ENCODE measurements around the gene GPD1L. TPM values are rescaled to one million over a fixed set of nuclear protein-coding genes. Genes with fewer than 3 reads are reported as not detected.

GPD1L gene
- polyA plus RNA-seq, 10 donors = 24.9 to 48.8 (median 39.9) TPM

DNA sequence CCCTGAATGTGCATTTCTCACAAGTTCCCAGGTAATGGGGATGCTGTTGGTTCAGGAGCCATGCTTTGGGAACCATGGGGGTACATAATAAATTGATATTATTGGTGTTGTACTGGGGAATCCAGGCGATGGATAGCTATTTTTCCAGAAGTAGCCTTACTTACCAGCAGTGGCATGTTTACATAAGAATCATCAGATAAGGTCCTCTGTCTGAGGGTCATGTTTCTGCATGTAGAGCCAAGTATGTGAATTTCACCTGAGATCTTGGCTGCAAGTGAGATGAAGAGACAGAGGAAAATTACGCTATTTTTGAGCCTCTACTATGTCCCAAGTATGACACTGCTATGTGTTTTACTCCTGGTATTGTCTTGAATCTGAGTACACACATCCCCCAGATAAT, 26.3 kb downstream of the GPD1L start:
- DNase-seq = no peak

DNA sequence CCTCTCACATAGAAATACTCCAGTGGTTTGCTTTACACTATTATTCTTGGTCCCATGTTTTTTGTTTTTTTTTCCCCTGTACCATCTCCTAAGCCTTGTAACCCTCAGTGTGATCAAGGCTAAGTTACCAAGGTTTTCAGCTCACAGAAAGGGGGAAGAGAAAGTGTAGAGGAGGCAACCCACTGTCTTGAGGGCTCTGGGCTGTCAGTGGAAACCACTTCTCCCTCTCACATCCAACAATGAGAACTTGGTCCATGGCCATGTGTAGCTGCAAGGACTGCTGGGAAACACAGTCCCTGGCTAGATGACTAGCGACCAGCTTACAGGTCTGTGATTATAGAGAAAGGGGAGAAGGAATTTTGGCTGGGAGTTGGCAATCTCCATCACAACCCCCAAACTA, 30.3 kb downstream of the GPD1L start:
- DNase-seq = no peak

DNA sequence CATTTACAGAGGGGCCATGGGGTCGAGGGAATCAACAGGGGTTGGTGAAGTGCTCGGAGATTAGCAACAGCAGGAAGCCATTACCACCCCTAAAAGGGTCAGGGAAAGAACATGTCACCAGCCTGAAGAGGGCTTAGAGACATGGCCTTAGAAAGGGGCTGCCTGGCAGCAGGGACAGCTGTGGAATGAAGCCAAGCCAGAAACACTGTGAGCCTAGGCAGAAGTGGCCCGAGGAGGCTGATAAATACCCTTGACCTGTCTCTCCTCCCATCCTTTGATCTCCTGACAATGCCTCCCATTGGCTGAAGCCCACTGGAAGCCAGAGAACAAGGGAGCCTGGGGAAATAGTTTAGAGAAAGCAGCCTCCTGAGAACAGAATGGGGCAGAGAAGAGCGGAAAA, 31.4 kb downstream of the GPD1L start:
- no peak for DNase-seq

DNA sequence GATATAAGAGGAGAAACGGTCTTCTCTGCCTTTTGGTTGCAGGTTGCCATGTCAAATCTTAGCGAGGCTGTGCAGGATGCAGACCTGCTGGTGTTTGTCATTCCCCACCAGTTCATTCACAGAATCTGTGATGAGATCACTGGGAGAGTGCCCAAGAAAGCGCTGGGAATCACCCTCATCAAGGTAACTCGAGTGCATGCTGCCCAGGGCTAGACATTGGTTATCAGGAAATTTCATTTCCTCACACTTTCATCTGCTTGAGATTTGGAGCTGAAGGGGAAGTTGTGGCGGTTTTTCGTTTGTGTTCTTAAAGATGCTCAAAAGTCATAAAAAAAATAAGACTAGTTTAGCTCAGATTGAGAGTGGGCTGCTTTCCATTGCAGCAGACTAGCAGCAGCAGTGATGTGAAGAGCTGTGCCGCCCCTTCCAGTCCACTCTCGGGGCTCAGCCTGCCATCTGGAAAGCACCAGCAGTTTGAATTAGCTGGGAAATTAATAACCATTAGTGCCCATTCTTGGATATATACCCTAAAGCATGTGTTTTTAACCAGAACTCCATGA, 32.2 kb downstream of the GPD1L start:
- DNase-seq = no peak

DNA sequence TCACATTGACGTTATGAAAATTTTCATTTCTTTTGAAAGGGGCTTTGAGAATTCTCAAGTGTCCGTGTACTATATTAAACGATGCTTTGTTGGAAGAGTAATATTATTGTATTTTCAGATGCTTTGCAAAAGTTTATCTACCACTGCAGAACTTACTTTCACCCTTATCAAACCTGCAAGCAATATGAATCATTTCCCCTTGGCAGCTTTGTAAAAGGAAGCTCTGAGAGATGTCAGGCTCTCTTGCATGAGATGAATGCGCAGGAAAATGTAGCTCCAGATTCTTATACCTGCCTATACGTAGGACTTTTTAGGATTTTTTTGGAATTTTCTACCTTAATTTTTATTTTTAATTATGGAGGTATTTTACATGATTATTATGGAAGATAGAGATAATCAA, 34.5 kb downstream of the GPD1L start:
- DNase-seq = no peak

DNA sequence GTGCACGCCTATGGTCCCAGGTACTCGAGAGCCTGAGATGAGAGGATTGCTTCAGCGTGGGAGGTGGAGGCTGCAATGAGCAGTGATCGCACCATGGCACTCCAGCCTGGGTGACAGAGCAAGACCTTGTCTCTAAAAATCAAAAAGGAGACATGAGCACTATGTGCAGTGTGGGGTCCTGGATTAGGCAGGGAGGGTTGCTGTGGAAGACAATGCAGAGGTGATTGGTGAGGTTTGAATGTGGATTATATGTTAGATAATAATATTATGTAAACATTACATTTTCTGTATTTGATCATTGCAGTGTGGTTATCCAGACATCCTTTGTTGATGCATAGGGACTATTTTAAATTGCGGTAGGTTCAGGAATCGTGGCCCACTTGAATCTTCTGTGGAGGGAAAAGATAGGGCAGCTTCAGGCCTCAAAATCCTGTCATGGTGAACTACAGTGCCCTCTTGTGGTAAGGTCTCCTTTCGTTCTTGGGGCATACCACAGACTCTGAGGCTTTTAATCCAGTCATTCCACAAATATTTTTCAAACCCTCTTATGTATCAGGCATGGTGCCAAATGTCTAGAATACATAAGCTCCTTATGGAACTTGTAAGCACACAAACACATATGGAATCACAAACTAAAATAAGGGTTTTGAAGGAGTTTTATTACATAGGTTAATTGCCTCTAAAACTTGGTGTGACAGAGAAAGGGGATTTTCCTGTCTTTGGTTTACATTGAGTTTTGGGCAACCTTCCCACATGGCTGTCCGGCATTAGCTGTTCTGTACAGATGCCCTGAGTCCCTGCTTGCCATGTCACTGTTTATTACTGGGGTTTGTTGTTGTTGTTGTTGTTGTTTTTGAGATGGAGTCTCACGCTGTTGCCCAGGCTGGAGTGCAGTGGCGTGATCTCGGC, 37.7 kb downstream of the GPD1L start:
- peak; percentile 77 to 92 (median 85) for DNase-seq

DNA sequence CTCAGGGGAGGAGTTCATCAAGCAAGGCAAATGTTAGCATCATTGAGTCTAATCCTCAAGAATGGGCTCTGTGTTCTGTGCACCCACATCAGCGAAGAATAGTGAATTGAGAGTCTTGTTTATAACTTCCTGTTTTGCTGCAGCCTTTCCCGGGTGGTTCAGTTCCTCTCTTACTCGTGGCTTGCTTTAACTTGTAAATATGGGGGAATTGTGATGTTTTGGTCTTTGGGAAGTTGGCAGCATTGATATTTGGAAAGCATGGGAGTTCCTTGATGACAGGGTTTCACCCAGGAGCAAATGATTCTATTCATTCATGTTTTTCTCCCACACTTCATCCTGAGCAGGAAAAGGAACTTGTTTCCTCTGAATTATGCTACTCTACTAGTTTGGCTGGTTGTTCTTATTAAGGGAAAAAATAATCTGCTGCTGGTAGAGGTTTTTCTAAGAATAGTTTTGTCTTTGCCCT, 40.4 kb downstream of the GPD1L start:
- peak in 1 of 3 donors; percentile 22 for DNase-seq

DNA sequence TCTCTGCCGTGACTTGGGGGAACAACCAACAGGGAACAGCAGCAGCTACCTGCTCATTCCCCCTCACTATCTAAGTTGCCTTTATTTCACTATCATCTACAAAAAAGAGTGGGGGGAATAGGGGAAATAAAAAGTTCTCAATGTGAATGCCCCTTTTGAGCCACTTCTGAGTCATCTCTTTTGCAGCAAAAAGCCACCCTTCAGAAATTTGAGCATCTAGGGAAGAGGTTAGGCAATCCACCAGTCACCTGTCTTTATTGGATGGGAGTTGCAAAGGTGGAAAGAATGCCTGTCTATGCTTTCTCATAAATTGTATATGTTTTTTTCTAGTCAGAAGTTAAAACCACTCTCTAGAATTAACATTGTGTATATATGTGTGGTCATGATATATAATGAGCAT, 41.1 kb downstream of the GPD1L start:
- no peak for DNase-seq

DNA sequence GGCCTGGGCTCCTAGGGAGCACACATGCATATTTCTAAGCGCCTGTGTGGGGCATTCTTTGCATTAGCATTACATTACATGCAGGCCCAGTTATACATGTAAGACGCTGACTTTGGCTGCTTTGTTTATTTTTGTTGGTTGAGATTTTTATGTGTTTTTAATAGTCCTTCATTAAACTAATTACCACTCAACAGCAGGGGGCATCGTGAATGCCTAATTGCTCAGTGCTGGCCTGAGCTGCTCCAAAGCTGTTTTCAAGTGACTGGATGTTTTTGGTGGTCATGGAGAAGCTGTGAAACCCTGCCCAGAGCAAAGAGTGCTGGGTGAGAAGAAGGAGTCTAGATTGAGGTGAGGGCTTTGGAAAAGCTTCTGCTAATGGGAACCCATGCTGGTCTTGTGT, 41.5 kb downstream of the GPD1L start:
- no peak for DNase-seq

DNA sequence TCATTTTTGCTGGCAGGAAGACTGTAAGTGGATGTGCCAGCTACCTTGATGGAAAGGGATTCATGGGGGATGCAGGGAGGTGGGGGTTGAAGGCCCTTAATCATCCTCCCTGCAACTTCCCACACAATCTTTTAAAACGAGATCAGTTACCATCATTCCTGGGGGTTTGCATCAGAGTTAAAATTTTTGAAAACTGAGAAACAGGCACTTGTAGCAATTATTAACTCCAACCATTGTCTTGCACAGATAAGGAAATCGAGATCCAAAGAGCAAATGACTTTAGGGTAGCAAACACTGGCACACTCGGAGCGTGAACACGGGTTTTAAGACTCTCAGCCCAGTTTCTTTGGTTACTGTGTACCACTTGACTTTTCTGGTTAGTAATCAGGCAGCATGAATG, 41.9 kb downstream of the GPD1L start:
- DNase-seq = no peak

DNA sequence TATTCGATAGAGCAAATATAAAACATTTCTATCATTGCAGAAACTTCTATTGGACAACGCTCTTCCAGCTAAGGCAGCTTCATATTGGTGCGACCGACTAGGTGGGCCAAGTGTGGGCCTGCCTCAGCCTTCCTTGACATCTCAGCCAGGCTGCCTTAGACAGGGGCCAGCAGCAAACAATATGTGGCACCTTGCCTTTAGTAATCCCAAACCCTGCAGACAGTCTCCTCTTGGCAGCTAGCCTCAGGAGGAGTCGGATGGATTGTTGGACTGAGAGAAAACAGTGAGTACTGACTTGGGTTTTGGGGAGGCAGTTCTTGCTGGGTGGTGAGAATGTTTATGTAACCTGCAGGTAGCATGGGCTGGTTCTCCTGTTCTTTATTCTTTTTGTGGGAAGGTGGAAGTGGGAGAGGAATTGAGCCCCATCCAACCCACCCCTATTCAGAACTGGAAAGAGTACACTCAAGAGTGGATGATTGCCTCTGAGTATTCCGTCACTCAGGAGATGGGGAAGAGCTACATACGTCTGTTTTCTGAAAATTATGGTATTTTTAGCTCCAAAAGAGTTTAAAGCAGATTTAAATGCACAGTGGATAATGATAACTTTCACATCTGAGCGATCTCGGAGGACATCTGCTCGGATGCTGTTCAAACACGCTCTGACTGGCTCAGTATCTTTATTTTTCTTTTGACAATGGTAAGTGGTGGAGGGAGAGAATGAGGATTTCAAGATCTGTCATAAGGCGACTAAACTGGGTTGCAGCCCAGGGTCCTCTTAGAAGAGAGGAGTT, 47.2 kb downstream of the GPD1L start:
- DNase-seq = no peak

DNA sequence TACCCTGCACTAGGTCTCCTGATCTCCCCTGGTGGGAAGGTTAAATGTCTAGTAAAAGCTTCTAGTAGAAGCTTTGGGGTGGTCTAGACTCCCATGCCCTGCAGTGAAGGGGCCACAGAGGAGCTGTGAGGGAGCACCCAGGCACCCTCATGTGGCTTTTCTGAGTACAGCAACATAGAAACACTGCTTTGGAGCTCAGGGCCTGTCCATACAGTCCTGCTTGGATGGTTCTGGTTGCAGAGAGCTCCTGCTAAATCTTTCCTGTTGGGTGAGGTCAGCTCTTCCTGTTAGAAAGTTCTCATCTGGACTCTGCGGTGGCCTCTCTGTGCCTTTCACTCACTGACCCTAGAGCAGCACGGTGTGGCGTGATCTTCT, 47.8 kb downstream of the GPD1L start:
- no peak for DNase-seq

DNA sequence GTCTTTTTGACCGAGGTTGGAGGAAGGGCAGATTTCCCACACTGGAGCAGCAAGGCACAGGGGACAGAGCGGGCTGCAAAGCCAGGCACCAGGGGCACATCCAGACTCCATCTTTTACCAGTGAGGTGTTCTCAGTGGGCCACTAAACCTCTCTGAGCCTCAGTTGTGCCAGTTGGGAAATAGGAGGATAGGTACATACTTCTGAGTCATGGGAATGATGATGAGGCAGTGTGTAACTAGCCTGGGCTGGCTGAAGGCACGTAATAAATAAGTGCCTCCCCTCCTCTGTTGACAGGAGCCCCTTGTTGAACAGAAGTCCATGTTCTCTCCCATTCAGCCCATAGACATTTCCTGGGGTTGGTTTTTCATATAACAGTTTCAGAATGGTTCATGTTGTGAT, 48.7 kb downstream of the GPD1L start:
- no peak for DNase-seq

DNA sequence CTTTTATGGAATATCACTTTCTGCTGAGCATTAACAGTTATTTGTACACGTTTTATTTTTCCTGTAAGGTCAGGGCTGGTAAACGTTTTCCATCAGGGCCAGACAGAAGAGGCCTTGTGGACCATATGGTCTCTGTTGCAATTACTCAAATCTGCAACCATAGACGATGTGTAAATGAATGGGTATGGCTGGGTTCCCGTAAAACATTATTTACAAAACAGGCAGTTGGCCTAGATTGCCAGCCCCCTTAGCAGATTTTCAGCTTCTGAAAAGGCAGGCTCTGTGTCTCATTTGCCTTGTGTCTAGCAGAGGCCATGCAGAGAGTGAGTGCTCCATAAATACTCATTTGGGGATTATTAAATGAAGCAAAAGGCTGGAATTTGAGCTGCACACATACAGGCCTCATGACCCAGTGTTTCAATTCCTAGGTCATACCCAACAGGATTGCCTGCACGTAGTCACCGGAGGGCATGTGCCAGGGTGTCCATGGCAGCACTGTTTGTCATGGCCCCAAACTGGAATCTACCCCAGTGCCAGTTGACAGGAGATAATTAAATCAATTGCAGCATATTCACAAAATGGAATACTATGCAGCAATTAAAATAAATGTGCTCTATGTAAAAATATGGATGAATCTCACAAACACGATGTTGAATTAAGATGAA, 51.3 kb downstream of the GPD1L start:
- no peak for DNase-seq

DNA sequence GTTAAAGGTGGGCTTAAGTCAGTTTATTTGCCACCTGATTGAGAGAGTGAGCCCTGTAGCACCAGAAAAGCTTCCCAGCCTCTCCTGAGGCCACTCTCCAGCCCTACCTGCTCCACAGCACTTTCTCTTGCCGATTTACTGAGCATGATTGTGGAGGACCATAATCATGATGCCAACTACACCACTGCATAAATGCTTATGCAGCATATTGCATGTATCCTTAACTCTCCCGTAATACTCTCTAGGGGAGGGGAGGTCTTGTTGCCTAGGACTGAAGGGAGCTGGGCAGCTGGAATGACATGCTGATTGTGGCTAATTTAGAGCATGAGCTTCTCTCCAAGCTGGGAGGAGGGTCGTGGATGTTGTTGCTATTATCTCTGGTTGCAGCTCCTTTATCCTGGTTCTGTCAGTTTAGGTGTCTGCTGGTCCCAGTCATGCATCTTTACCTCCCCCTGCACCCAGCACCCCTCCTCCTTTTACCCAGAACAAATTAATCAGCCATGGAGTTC, 54.3 kb downstream of the GPD1L start:
- no peak for DNase-seq

DNA sequence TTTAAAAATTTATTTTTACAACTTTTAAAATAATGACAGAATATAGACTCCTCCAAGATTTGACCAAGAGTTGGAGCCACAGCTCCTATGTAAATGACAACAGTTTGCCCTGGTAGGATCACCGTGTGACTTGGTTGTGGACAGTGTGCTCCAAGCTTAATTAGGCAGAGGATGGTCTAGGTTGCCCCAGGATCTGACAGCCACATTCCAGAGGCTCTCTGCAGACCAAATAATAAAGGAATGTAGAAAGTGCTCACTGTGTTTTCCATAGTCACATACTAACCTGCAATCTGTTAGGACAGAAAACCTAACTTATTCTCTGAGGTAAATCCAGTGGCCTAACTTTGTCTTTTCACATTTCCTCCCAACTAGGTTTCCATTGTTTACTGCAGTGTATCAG, 59.0 kb downstream of the GPD1L start:
- no peak for DNase-seq

DNA sequence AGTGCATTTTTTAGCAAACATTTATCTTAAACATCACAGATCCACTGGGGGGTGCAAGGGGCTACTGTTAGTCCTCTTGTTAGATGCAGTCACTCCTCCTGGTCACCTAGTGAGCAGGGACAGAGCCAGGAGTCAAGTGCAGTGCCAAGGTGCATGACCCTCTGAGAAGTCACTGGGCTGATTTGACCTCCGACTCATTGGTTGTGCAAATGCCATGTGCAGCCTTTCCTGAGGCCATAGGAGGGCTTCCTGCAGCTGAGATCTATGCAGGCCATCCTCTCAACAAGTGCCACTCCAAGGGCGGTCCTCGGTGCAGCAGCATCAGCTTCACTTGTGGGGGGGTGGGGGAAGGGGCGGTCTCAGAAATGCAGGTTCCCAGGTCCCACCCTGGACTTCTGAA, 60.2 kb downstream of the GPD1L start:
- DNase-seq = no peak

DNA sequence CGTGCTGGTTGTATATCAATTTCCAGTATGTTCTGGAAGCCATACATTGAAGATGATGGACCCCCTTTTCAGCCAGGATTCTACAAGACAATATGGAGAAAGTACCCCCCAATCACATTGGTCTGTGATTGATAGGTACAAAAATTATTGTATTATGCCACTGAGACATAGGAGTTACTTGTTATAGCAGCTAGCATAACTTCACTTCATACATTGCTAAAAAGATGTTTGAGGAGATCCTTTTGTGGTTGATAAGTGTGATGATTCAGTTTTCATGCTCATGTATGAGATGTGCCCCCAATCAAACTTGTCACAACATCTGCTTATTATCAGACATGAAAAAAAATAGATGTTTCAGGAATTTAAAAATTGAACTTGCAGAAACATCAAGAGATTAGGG, 66.0 kb downstream of the GPD1L start:
- DNase-seq = no peak

DNA sequence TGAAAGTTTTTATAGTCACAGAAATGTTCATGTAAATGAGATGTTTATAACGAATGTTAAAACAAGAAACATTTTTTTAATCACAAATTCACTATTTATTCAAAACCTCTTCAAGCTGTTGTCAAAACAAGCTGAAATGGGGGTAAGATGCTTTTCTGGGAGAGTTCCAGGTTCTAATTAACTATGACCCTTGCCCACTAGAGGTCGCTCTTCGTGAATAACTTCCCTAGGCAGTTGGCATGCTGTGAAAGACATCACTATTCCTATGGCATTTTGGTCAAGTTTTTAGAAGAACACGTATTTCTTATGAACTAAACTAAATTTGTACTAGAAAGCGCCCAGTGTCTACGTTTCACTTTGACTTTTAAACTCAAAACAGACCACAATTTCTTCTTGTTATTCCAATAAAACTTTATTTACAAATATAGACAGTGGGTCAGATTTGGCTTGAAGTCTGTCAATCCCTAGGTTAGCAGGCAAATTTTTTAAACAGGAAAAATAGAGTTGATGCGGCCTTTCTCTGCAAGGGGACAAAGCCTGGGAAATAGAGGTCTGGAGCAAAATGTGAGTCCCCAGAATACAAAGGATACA, 69.3 kb downstream of the GPD1L start:
- DNase-seq = peak; percentile 22 to 33 (median 23)

DNA sequence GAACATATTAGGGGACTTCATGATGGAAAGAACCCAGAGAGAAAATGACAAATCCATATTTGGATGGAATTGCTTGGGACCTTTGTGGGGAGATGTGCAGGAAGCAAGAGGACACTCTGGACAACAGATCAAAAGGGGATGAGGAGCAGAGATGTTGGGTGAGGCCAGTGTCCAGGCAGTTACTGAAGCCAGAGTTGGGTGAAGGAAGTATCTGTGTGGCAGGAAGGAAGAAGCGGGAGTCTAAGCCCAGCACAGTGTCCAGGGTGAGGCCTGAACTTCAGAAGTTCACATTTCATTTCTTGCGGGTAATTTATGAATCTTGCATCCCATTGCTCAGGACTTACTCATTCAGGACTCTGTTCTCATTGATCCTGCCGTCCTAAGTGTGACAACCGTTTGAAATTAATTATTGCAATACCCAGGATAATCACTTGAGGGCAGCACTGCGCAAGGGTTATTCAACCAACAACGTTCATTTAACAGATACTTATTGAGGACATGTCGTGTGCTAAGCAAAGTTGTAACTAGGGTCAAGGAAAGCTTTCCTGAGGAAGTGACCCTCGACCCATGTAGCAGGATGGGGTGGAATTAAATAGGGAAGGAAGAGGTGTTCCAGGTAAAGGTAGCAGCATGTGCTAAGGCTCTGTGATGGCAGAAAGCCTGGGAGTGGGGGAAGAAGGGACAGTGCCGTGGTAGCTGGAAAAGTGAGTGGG, 70.7 kb downstream of the GPD1L start:
- DNase-seq = peak in 1 of 3 donors; percentile 42

DNA sequence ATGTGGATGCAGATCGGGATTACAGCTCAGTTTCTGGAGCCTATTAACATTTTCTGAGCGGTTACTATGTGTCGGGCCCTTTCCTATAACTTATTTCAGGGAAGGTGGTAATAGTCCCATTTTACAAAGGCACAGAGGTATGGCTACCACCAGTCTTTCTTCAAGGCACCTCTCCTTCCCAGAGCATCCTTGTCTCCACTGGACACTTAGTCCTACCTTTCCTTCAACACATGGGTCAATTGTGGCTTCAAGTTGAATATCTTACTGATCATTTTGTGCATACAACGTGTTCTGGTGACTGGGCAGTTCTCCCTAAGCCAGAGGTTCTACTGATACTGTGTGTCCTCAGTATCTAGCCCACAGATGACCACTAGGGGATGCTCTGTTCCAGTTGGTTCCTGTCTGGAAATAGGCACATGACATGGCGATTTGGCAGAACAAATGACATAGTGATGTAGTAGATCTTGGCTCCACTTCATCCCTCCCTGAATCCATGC, 71.3 kb downstream of the GPD1L start:
- peak in 2 of 3 donors; percentile 17 to 55 for DNase-seq
